ENCODE results near the gene PRAC1.

The PRAC1 gene

GRCh38 chr17:48722201-48722907 lies at the start of gene PRAC1:
TSS of gene PRAC1 (minus strand) at chr17:48722518. CDS start at chr17:48722392, 126 bp downstream.
- no peak for DNase-seq (ENCODE audit: low spot score)

- no peak for DNase-seq (ENCODE audit: low spot score)
Observed at GRCh38 chr17:48770954-48771353, 48.6 kb upstream of the PRAC1 start.

DNA sequence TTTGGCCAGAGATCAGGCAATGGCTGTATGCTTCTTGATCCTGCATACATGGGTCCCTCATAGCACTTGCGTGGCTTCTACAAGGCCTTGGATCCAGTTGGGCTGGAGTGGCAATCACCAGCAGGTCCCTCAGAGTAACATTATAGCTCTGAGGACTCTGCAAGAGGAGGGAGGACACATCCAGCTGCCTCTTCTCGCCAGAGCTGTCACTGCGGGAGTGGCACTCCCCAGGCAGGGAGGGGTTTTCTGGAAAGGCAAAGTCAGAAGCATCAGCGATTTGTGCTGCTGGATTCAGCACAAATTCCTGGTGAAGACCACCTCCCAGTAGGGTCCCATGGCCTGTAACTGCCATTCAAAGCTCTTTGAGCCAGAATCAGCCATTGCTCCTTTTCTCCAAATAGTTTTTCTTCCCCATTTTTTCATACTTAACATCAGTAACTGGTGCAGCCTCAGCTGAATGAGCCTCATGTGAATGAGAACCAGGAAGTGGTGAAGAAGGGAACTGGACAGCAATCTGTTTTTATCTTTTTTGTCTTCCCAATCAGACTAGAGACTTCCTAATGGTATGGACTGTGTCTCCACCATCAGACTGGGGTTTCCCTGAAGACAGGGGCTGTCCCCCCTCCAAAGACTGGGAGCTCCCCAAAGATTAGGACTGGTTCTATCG lies 46.8 kb upstream of the PRAC1 start:
- no peak for DNase-seq (ENCODE audit: low spot score)

GRCh38 chr17:48767263-48767774 lies 45.0 kb upstream of the PRAC1 start:
- no peak for DNase-seq (ENCODE audit: low spot score)

DNA sequence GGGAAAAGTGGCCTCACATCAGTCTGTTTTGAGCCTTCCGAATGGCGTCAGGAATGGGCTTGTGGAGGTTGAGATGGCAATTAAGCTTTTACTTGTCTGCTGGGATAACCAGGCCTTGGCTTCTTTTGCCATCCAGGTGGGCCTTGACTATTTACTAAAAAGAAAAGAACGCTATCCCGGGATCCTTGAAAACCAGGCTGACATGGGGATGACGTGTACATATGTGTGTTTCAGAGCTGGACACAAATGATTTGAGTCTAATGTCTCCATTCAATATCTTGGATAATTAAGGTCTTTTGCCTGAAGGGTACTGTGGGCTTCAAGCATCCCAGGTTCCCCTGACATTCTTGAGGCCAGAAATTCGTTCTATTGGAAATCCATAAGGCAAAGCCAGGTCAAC lies 38.8 kb upstream of the PRAC1 start:
- DNase-seq (ENCODE audit: low spot score): no peak

GRCh38 chr17:48760411-48760810 lies 38.1 kb upstream of the PRAC1 start:
- no peak for DNase-seq (ENCODE audit: low spot score)

GRCh38 chr17:48759288-48759687 lies 37.0 kb upstream of the PRAC1 start:
- no peak for DNase-seq (ENCODE audit: low spot score)

GRCh38 chr17:48757524-48757961 lies 35.2 kb upstream of the PRAC1 start:
- DNase-seq (ENCODE audit: low spot score): no peak

DNA sequence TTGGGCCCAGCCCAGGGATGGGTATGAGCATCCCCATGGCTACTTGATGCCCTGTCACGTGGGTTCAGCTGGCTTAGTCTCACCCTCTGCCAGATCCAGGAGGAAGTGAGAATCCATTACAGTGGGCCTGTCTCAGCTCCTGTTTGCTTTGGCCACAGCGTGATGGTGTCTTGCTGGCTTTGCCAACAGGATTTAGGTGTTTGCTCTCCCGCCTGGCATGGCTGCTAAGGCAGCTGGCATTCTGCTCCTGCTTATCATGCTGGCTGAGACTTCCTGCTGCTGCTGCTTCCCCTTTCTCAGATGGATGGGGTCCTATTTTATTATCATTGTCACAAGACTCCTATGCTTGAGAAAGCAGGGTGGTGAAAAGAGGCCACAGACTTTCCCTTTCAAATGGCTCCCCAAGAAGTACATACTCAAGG lies 34.5 kb upstream of the PRAC1 start:
- no peak for DNase-seq (ENCODE audit: low spot score)

DNA sequence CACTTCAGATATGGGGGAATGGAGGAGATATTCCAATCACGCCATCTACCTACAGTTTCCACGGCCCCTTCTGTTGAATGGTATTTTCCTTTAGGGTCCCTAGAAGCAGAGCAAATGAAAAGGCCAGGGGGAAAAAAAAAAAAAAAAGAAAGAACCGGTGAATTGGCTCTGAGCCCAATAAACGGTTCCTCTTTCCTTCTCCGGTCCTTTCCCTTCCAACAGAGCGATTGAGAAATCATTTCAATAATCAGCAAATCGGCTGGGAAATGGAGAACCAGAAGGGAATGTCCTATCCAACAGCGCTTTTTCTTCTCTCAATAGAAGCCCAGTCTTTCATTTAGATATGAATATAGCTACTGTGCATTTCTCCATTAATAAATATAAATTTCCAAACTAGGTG lies 33.0 kb upstream of the PRAC1 start:
- no peak for DNase-seq (ENCODE audit: low spot score)

DNA sequence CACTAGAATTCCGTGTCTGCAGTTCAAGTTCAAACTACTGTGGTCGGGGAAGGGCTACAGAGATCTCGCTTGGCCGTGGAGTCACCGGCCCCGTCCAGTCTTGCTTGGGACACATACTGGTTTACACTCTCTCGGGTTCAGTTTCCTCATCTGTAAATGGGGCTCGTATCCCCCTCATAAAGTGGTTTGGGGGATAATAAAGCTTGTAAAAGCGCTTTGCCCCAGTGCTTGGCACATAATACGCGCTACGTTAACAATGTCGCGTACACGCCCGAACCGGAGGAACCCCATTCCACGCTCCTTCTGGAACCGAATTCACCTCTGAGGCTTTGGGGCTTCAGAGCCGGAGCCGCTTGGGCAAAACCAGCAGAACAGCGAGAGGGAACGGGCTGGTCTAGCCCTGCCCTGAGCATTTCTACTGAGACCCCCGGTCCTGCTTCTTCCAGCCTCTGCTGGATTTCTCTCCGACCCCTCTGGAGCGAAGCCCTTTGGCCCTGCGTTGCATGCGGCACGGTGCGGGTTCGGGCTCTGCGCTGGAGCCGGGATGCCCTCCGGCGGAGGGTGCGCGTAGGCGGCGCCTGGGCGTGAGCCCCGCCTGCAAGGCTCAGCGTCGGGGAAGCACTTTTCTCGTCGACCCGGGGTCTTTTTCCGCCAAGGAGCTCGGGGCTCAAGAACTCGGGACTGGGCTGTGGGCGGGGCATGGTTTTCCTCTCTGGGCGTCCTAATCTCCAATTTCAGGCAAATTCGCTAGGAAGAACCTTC lies 32.4 kb upstream of the PRAC1 start:
- DNase-seq (ENCODE audit: low spot score): no peak

DNA sequence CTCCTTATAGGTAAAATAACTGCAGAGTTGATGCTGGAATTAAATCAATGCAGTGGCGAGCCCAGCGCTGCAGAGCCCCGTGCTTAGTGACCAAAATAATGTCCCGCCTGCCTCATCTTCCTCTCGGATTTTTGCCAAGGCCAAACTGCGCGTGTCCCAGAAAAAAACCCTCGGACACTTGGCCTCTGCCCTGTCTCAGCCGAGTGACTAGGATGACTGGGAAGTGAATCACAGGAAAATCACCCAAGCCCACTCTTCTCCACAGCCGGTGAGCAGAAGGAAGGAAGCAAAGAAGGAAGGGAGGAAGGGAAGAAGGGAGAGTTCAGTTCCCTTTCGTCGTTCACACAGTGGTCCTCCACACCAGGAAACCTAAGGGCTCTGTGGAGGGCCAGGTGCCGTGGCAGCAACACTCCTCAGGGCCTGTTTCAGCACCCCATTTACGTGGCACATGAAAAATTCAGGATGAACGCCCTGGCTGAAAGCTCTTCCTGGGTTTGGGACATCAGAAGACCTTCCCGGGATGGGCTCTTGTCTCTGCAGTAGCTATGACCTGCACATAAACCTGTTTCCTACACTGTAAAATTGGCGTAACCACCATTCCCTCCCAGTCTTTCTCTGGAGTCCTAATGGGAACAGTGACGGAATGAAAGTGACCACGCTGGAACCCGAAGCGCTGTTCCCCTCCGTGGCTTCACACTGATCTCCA lies 31.6 kb upstream of the PRAC1 start:
- DNase-seq (ENCODE audit: low spot score): no peak

GRCh38 chr17:48752399-48753288 lies 30.3 kb upstream of the PRAC1 start:
- no peak for DNase-seq (ENCODE audit: low spot score)

DNA sequence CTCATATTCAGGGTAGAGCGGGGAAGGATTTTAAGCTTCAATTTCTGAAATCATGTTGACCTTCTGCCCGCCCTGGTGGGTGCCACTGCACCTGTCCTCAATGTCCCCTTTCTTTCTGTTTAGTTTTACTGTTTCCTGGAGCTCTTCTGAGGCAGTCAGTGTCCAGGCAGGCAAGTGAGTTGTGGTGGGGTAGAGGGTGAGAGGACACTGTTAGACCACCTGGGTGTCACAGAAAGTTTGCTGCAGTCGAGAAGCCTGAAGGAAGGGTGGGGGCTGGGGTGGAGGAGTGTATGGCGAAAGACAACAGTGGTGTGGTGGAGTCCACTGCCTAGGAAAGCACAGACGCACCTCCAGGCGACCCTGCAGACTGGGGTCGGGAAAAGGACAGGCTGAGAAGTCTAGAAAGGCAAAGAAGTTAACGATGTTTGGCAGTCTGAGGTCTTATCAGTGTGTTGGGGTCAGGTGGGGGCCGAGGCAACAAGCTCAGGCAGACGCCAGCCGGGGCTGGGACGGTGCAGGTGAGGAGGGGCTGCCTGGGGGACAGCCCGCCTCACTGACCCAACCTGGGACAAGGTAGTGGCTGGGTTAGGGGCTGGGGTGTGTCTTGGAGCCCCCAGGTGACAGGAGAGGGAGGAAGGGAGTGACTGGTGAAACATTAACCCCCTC lies 29.5 kb upstream of the PRAC1 start:
- no peak for DNase-seq (ENCODE audit: low spot score)

GRCh38 chr17:48751172-48751571 lies 28.9 kb upstream of the PRAC1 start:
- DNase-seq (ENCODE audit: low spot score): no peak

- no peak for DNase-seq (ENCODE audit: low spot score)
Observed at GRCh38 chr17:48749621-48750553, 27.6 kb upstream of the PRAC1 start.

GRCh38 chr17:48748718-48749566 lies 26.6 kb upstream of the PRAC1 start:
- no peak for DNase-seq (ENCODE audit: low spot score)
